Calu3 (cell line): Measurements from ENCODE around the gene SPDL1. TPM values are rescaled to one million over a fixed set of nuclear protein-coding genes. Genes with fewer than 3 reads are reported as not detected.

ENCODE experiments used
- BruUV-seq: library from RNA; stranded (reverse); fragments of 400-500 nt; replicated peaks from 2 replicates; lab custom pipeline; 2021; lab: Mats Ljungman, UMichigan
- CTCF ChIA-PET: fragments of 300-600 bp; sonication (Branson Sonifier 250); formaldehyde crosslinking; loops from one replicate; lab custom pipeline; 2022; ENCODE audit warnings: antibody characterized with exemption; lab: Charles Lee
- DNase-seq: peaks from one replicate; pipeline ENCODE4 v3.0.0; 2022
- H3K27ac Mint-ChIP-seq: one replicate; pipeline ENCODE4 v1.8.0; 2022; ENCODE audit warnings: mixed read lengths; ENCODE audit not compliant: unreplicated experiment
- H3K27me3 Mint-ChIP-seq: one replicate; pipeline ENCODE4 v1.8.0; 2022; ENCODE audit warnings: mixed read lengths; ENCODE audit not compliant: unreplicated experiment
- H3K36me3 Mint-ChIP-seq: one replicate; pipeline ENCODE4 v1.8.0; 2022; ENCODE audit warnings: mild to moderate bottlenecking, moderate library complexity, mixed read lengths; ENCODE audit not compliant: insufficient read depth, unreplicated experiment
- H3K4me1 Mint-ChIP-seq: one replicate; pipeline ENCODE4 v1.8.0; 2022; ENCODE audit warnings: mild to moderate bottlenecking, low read depth, mixed read lengths; ENCODE audit not compliant: unreplicated experiment
- H3K4me3 Mint-ChIP-seq: one replicate; pipeline ENCODE4 v1.8.0; 2022; ENCODE audit warnings: mild to moderate bottlenecking, low read depth, moderate library complexity, mixed read lengths; ENCODE audit not compliant: unreplicated experiment
- H3K9me3 Mint-ChIP-seq: one replicate; pipeline ENCODE4 v1.8.0; 2022; ENCODE audit warnings: low read depth, mixed read lengths; ENCODE audit not compliant: unreplicated experiment
- intact Hi-C: fragments of 100-400 bp; cut with micrococcal nuclease; formaldehyde crosslinking; loops from one replicate; pipeline ENCODE4 v1.10.0; 2022; ENCODE audit not compliant: unreplicated experiment
- total RNA-seq: library from RNA; stranded (reverse); gene quantifications from 2 replicates; pipeline ENCODE4 v1.2.3, GENCODE V29; 2022
- TF ChIP-seq, protein P1 (sequence below): fragments of 200-600 bp; IDR thresholded peaks from one replicate; pipeline ENCODE4 v1.8.0; 2022; ENCODE audit warnings: antibody characterized with exemption; ENCODE audit not compliant: unreplicated experiment

Gene SPDL1
- total RNA-seq, 1 experiment from 2014 or later = 45.8 TPM

DNA sequence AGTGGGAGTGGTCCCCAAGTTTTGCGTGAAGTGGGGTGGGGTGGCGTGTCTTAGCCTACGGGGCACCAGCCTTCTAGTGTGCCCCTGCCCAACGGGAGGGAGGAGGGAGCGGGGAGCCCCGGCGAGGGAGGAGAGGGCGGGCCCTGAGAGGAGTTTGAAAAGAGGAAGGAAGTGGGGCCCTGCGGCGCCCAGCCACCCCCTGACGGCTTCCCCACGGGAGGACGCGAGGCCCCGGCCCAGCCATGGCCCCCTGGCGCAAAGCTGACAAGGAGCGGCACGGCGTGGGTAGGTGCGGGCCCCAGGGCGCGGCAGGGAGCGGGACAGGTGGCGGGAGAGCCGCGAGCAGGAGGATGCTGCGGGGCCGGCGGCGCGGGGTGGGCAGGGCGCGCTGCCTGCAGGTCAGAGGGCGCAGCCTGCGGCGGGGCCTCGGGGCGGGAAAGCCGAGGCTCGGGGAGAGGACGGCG lies 53.5 kb downstream of the SPDL1 start, which contains the start of gene DOCK2:
Gene DOCK2, plus strand, starts transcription at position 191 of the 464 bp plus-strand sequence. Its CDS starts 52 bp downstream, at position 243.
- H3K4me3 Mint-ChIP-seq = no peak within 1 kb of the TSS
- H3K27ac Mint-ChIP-seq = no peak within 1 kb of the TSS
- peaks cover 9% of the 10 kb centered on the region for H3K9me3 Mint-ChIP-seq
- TF ChIP-seq, protein P1, sequence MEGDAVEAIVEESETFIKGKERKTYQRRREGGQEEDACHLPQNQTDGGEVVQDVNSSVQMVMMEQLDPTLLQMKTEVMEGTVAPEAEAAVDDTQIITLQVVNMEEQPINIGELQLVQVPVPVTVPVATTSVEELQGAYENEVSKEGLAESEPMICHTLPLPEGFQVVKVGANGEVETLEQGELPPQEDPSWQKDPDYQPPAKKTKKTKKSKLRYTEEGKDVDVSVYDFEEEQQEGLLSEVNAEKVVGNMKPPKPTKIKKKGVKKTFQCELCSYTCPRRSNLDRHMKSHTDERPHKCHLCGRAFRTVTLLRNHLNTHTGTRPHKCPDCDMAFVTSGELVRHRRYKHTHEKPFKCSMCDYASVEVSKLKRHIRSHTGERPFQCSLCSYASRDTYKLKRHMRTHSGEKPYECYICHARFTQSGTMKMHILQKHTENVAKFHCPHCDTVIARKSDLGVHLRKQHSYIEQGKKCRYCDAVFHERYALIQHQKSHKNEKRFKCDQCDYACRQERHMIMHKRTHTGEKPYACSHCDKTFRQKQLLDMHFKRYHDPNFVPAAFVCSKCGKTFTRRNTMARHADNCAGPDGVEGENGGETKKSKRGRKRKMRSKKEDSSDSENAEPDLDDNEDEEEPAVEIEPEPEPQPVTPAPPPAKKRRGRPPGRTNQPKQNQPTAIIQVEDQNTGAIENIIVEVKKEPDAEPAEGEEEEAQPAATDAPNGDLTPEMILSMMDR = no peak
- no peak for DNase-seq
- CTCF ChIA-PET = no interaction called here
- H3K27me3 Mint-ChIP-seq = no peaks in the 10 kb centered on the region
- no peaks in the 10 kb centered on the region for H3K36me3 Mint-ChIP-seq
- no peaks in the 10 kb centered on the region for H3K4me1 Mint-ChIP-seq
- BruUV-seq = no TSS peak
- intact Hi-C loops = no loop called here

DNA sequence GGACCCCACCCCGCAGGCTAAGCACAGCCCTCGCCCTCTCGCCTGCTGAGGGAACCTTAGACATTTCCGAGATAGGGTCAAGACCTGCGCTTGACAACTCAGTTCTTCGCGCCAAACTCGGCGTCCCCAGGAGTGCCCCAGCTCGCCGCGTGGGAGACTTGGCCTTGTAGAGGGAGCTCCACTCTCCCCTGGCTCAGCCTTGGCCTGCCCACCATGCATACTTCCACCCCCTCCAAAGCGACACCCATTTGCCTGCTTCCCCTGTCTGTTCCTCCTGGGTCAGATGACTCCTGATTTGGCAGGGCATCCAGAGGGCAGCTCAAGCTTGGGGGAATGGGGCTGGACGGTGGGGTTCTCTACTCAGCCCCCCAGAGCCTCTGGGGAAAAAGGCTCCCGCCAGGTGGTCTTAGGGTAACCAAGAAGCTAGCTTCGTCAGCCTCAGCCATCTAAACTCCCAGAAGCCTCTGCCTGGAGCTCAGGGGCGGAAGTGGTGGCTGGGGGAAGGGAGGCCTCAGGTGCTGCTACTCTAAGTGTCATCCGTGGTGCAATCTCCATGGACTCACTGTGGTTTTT lies 54.1 kb downstream of the SPDL1 start:
- BruUV-seq = no TSS peak

DNA sequence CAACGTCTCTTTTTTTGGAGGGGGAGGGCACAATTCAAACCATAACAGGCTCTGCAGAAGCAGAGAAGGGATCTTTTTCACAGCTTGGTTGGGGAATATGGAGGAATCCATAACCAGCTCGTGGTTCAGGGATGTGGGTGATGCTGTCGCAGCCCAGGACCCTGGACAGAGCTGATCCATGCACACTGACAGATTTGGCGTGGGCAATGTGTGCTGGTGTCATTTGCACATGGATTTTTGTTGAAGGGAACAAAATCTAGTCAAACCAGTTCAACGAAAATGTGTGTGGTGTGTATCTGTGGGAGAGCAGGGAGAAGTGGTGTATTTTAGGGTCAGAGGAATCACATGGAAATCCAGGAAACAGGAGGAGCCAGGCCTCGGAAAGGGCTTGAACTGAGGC lies 57.7 kb downstream of the SPDL1 start:
- DNase-seq = no peak
- TF ChIP-seq, protein P1 = no peak
- intact Hi-C loops = no loop called here
- no peak overlapping the region for H3K27ac Mint-ChIP-seq
- H3K4me1 Mint-ChIP-seq = no peaks in the 10 kb centered on the region
- H3K27me3 Mint-ChIP-seq = peaks cover 16% of the 10 kb centered on the region
- CTCF ChIA-PET = no interaction called here
- H3K9me3 Mint-ChIP-seq = peaks cover 9% of the 10 kb centered on the region
- no peak overlapping the region for H3K4me3 Mint-ChIP-seq
- H3K36me3 Mint-ChIP-seq = no peaks in the 10 kb centered on the region
- BruUV-seq = no TSS peak

More for the DNA sequence above, 54.1 kb downstream of the SPDL1 start:
- Mint-ChIP-seq H3K4me1 (no peaks in the 10 kb centered on the region), H3K27ac (no peak overlapping the region), H3K36me3 (no peaks in the 10 kb centered on the region), H3K9me3 (peaks cover 9% of the 10 kb centered on the region), H3K27me3 (no peaks in the 10 kb centered on the region), H3K4me3 (no peak overlapping the region)
- intact Hi-C loops = no loop called here
- DNase-seq = no peak
- CTCF ChIA-PET = no interaction called here
- TF ChIP-seq, protein P1 = no peak

DNA sequence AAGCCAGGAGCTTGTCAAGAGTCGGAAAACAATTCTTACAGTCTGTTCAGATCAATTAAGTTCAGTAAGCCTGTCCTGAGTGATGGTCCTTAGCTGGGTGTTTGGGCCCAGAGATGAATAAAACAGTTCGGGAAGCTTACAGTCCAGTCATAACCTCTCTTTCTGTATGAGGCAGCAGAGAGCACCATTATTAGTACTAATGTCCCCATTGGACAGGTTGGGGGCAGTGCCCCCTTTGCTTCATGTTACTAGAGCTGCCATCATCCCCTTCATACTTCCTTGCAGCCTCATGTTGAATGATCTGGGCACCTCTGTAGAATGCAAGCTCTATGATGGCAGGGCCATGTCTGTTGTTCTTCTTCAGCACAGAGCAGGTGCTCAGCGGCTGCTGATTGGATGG lies 63.3 kb downstream of the SPDL1 start:
- intact Hi-C loops = no loop called here
- no peak overlapping the region for H3K4me3 Mint-ChIP-seq
- H3K4me1 Mint-ChIP-seq = no peaks in the 10 kb centered on the region
- no peak overlapping the region for H3K27ac Mint-ChIP-seq
- H3K36me3 Mint-ChIP-seq = no peaks in the 10 kb centered on the region
- no peak for DNase-seq
- TF ChIP-seq, protein P1 = no peak
- no TSS peak for BruUV-seq
- H3K9me3 Mint-ChIP-seq = peaks cover 3% of the 10 kb centered on the region
- H3K27me3 Mint-ChIP-seq = peaks cover 35% of the 10 kb centered on the region
- CTCF ChIA-PET = no interaction called here
